Activated naive CD4-positive, alpha-beta T cell treated with anti-CD3 and anti-CD28 coated beads, Interleukin-2, amount 50 U/mL, for 16 hours (primary cell): ENCODE data around the gene SUN5.
"Not testable (repeated sequence)": the region's sequence is repeated elsewhere in the genome, so short reads cannot be mapped to it uniquely, and the experiment has no call there.

Experiments
- DNase-seq: peaks from one replicate; pipeline ENCODE4 v3.0.0-alpha.2; 2020

Gene SUN5

DNA sequence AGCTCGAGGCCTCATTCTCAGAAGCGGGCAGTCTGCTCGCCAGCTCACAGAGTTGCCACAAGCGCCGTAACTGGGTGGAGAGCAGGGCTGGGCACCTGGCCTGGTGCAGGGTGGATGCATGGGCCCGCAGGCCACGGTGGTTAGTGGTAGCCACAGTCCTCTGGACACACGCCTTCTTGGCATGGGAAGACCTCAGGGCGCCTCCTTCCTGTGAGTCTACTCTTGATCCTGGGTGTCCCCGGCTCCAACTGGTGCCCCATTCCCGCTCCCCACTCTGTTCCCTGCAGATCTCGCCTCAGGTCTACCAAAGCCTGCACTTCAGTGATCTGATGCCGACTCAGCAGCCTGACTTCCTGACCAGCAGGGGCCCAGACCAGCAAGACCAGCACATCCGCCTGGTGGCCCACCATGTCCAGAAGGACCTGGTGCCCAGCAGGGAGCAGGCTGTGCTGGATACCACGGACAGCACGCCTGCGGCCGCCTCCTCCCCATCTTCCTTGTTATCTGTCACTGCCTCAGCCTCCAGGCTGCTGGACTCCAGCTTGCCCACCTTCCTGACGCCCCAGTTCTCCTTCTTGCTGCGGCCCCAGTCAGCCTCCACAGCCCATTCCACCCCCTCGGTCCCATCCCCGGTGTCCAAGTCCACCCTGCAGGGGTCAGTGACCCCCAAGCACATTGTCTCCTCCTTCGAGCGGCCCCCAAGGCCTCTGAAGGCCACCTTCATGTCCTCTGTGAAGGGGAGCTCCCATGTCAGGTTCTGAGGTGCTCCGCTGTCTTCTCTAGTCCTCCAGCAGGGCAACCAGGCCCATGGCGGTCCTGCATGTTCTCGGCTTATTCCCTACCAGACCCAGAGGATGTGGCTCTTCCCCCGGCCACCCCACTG lies 43.1 kb downstream of the SUN5 start:
- DNase-seq, result no peak

DNA sequence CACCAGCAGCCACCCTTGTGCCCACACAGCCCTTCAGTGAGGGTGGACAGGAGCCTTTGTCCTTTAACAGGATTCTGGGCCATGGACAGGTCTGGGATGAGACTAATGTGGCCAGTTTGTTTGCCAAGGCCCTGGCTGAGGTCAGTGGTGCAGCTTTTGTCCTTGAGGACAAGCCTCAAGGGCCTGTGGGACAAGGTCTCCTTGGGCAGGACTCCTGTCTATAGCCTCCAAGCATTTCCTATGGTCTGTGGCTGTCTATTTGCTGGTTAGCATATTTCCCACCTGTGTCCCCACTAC lies 44.1 kb downstream of the SUN5 start:
- DNase-seq, result no peak

DNA sequence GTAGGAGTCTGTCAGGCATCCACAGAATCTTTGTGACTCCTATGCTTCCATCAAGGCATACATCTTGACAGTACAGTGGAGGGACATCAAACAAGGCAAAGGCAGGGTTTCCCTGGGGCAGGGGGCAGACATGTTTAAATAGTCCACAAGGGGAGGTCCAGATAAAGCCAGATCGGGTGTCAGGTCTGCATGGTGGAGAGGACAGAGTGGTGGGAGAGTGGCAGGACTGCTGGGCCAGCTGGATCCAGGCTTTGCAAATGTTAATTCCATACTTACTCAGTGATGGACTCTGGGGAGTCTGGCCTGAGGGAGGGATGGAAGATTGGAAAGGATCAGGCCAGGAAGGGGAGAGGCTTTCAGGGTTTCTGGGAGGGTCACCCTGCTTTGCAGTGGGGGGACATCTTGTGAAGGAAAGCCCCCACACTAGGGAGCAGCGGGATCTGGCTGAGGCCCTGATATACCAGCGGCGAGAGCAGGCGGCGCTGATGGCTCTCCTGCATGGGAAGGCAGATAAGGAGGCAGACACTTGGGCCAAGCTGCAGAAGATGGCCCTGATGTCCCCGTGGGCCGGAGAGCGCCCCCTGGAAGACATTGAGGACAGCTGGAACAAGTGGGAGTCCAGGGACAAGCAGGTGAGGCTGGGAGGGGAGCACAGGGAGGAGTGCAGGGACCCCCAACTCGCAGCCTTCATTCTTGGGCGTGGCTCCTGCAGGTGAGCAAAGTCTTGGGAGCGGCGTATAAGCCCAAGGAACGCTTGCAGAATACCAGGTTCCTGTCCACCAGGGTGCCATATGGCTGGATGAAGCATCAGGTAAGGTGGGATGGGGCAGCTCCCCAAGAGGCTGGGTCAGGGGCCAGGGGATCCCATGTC lies 44.6 kb downstream of the SUN5 start:
- no peak for DNase-seq

GRCh38 chr20:32958574-32958973 lies 45.7 kb downstream of the SUN5 start:
- no peak for DNase-seq

DNA sequence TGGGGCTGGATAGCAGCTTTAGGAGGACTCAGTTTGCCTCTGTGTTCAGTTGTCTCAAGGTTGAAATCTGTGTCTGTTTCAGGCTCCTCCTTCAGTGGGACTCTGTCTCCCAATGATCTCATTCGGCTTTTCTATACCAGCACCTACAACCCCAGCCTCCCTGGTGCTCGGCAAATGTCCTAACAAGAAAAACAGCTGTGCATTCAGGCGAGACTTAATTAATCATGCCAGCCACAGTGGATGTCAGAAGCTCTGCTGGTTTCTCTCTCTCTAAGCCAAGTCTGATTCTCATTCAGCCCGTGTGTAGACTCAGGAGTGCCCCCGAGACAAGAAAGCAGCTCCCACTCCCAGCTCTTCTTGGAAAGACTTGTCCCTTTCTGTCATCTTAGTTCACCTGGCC lies 46.8 kb downstream of the SUN5 start:
- DNase-seq, result no peak

- DNase-seq, result not testable (repeated sequence)
These were observed 53.7 kb downstream of the SUN5 start for GRCh38 chr20:32950539-32950938.

- DNase-seq, result no peak
These were observed 57.6 kb downstream of the SUN5 start for GRCh38 chr20:32946629-32947028.

GRCh38 chr20:32945710-32946221 lies 58.5 kb downstream of the SUN5 start:
- no peak for DNase-seq

DNA sequence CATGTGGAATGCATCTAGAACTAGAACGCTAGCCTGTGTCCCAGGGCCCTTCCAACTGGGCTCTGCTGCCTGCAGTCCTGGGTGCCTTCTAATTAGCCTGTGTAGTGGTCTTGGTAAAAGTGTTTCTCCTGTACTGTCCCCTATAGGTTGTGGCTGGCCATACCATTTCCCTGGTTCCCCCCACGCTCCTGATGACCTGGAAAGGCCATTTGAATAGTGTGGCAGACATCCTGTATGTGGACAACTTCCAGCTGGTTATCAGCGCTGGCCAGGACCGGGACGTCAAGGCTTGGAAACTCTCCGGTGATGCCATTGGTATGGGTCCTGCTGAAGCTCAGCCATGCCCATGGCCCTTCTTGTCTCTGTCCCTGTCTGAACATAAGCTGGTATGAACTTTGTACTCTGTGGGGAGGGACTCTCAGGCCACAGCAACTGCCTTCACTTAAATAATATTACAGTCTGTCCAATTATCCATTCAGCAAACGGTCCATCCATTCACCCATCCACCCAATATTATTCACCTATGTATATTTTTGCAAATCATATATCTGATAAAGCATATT lies 60.7 kb downstream of the SUN5 start:
- no peak for DNase-seq

DNA sequence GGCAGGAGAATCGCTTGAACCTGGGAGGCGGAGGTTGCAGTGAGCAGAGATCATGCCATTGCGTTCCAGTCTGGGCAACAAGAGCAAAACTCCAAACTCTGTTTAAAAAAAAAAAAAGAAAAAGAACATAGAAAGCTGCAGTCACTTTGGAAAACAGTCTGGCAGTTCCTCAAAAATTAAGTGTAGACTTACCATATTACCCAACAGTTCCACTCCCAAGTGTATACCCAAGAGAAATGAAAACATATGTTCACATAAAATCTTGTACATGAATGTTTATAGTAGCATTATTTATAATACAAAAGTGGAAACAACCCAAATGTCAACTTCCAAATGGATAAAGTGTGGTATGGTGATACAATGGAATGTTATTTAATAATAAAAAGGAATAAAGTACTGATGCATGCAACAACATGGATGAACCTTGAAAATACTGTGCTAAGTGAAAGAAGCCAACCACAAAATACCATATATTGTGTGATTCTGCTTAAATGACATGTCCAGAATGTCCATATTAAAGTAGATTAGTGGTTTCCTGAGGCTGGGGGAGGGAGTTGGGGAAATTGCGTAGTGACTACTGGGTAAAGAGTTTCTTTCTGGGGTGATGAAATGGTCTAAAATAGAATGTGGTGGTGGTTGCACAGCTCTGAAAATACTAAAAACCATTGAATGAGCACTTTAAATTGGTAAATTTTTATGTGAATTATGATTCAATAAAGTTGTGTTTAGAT lies 62.9 kb downstream of the SUN5 start:
- no peak for DNase-seq

- DNase-seq, result no peak
These were observed 69.7 kb downstream of the SUN5 start for GRCh38 chr20:32934580-32934979.
